Measurements from ENCODE around the gene SPIN1. TPM values are rescaled to one million over a fixed set of nuclear protein-coding genes. Genes with fewer than 3 reads are reported as not detected.

The SPIN1 gene
- total and polyA plus RNA-seq, 2 of the 8 experiments (the other 6 are each of a cell fraction or from before 2014, with no cell fraction given): 69.9 to 139 TPM

DNA sequence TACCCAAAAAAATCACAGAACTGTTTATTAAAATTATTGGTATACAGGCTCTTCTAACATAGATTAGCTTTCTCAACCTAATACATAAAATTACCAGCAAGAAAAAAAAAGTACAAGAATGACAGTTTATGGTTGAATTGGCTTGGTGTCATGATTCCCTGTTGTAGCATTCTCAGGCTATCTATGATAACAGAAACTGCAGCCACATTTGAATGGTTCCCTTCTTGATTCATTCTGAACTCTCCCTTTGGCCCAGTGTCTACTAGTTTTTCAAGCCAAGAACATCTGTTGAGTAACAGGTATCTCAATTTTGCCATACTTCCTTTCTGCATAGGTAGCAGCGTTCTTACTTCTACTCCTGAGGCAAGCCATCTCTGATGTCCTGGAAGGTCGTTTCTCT, 3.0 kb downstream of the SPIN1 start (continued):
- TF ChIP-seq, protein P1, sequence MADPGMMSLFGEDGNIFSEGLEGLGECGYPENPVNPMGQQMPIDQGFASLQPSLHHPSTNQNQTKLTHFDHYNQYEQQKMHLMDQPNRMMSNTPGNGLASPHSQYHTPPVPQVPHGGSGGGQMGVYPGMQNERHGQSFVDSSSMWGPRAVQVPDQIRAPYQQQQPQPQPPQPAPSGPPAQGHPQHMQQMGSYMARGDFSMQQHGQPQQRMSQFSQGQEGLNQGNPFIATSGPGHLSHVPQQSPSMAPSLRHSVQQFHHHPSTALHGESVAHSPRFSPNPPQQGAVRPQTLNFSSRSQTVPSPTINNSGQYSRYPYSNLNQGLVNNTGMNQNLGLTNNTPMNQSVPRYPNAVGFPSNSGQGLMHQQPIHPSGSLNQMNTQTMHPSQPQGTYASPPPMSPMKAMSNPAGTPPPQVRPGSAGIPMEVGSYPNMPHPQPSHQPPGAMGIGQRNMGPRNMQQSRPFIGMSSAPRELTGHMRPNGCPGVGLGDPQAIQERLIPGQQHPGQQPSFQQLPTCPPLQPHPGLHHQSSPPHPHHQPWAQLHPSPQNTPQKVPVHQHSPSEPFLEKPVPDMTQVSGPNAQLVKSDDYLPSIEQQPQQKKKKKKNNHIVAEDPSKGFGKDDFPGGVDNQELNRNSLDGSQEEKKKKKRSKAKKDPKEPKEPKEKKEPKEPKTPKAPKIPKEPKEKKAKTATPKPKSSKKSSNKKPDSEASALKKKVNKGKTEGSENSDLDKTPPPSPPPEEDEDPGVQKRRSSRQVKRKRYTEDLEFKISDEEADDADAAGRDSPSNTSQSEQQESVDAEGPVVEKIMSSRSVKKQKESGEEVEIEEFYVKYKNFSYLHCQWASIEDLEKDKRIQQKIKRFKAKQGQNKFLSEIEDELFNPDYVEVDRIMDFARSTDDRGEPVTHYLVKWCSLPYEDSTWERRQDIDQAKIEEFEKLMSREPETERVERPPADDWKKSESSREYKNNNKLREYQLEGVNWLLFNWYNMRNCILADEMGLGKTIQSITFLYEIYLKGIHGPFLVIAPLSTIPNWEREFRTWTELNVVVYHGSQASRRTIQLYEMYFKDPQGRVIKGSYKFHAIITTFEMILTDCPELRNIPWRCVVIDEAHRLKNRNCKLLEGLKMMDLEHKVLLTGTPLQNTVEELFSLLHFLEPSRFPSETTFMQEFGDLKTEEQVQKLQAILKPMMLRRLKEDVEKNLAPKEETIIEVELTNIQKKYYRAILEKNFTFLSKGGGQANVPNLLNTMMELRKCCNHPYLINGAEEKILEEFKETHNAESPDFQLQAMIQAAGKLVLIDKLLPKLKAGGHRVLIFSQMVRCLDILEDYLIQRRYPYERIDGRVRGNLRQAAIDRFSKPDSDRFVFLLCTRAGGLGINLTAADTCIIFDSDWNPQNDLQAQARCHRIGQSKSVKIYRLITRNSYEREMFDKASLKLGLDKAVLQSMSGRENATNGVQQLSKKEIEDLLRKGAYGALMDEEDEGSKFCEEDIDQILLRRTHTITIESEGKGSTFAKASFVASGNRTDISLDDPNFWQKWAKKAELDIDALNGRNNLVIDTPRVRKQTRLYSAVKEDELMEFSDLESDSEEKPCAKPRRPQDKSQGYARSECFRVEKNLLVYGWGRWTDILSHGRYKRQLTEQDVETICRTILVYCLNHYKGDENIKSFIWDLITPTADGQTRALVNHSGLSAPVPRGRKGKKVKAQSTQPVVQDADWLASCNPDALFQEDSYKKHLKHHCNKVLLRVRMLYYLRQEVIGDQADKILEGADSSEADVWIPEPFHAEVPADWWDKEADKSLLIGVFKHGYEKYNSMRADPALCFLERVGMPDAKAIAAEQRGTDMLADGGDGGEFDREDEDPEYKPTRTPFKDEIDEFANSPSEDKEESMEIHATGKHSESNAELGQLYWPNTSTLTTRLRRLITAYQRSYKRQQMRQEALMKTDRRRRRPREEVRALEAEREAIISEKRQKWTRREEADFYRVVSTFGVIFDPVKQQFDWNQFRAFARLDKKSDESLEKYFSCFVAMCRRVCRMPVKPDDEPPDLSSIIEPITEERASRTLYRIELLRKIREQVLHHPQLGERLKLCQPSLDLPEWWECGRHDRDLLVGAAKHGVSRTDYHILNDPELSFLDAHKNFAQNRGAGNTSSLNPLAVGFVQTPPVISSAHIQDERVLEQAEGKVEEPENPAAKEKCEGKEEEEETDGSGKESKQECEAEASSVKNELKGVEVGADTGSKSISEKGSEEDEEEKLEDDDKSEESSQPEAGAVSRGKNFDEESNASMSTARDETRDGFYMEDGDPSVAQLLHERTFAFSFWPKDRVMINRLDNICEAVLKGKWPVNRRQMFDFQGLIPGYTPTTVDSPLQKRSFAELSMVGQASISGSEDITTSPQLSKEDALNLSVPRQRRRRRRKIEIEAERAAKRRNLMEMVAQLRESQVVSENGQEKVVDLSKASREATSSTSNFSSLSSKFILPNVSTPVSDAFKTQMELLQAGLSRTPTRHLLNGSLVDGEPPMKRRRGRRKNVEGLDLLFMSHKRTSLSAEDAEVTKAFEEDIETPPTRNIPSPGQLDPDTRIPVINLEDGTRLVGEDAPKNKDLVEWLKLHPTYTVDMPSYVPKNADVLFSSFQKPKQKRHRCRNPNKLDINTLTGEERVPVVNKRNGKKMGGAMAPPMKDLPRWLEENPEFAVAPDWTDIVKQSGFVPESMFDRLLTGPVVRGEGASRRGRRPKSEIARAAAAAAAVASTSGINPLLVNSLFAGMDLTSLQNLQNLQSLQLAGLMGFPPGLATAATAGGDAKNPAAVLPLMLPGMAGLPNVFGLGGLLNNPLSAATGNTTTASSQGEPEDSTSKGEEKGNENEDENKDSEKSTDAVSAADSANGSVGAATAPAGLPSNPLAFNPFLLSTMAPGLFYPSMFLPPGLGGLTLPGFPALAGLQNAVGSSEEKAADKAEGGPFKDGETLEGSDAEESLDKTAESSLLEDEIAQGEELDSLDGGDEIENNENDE (IDR thresholded peaks at IDR 0.05; ENCODE audit: insufficient replicate concordance, low read length): no peak
- TF ChIP-seq SIX5 (IDR thresholded peaks at IDR 0.05; ENCODE audit: low read depth, low read length) (no peak), NRF1 (IDR thresholded peaks at IDR 0.05; ENCODE audit: low read depth, low read length) (no peak), HDAC6 (IDR thresholded peaks at IDR 0.05; ENCODE audit: low read depth, low read length) (no peak)
